Measurements from ENCODE around the gene RALGPS2. TPM values are rescaled to one million over a fixed set of nuclear protein-coding genes. Genes with fewer than 3 reads are reported as not detected.

RALGPS2 gene
- total and polyA plus RNA-seq, 2 donors (not counting 1 experiment from before 2014, with no cell fraction given) = 59.6 to 251 TPM

GRCh38 chr1:178964469-178965330 is 239.7 kb downstream of the RALGPS2 start:
- WGBS (ENCODE audit: insufficient coverage) = 96% methylated on average over 5 of the region's 8 CpGs
- Histone ChIP-seq H3K4me3 (ENCODE audit: control extremely low read depth in 1 of 5, extremely low read depth in 1 of 5, insufficient read depth in 1 of 5, low read depth in 2 of 5, low read length in 4 of 5) (no peak overlapping the region), H3K4me2 (replicated peaks; ENCODE audit: low read depth, low read length, poor library complexity, severe bottlenecking) (no peak overlapping the region), H3K79me2 (ENCODE audit: control insufficient read depth, insufficient read depth, low read length) (no peaks in the 10 kb centered on the region), H3K9me3 (ENCODE audit: control extremely low read depth in 1 of 3, control insufficient read depth in 2 of 3, insufficient read depth in 1 of 3, low read length in 2 of 3) (peaks cover 0 to 11% (median 0%) of the 10 kb centered on the region in 3 donors), H4K20me1 (ENCODE audit: control insufficient read depth, insufficient read depth, low read length, poor library complexity, severe bottlenecking) (no peaks in the 10 kb centered on the region), H3K27ac (ENCODE audit: low read length in 2 of 2) (no peak overlapping the region), H2AFZ (ENCODE audit: insufficient read depth, low read depth, low read length, poor library complexity, severe bottlenecking) (no peak overlapping the region), H3K4me1 (ENCODE audit: control insufficient read depth in 2 of 2, insufficient read depth in 2 of 2, low read length in 2 of 2) (no peaks in the 10 kb centered on the region), H3K9ac (ENCODE audit: low read length) (no peak overlapping the region), H3K36me3 (replicated peaks in 1 of 2; ENCODE audit: control extremely low read depth in 1 of 2, control insufficient read depth in 1 of 2, extremely low read depth in 1 of 2, insufficient read depth in 2 of 2, low read length in 1 of 2) (no peaks in the 10 kb centered on the region), H3K27me3 (replicated peaks in 1 of 4; ENCODE audit: control extremely low read depth in 1 of 4, control insufficient read depth in 3 of 4, insufficient read depth in 4 of 4, low read length in 3 of 4) (no peaks in the 10 kb centered on the region)
- no peak for TF ChIP-seq EZH2 (IDR thresholded peaks at IDR 0.05; ENCODE audit: borderline replicate concordance, insufficient read depth, low read depth, low read length, poor library complexity, severe bottlenecking)
- TF ChIP-seq CTCF (IDR thresholded peaks at IDR 0.05) = no peak
- Mint-ChIP-seq H3K4me3 (no peak overlapping the region), H3K4me1 (no peaks in the 10 kb centered on the region), H3K27ac (no peak overlapping the region), H3K9me3 (ENCODE audit: insufficient read depth) (peaks cover 2% of the 10 kb centered on the region), H3K27me3 (peaks cover 2% of the 10 kb centered on the region)
- CTCF ChIA-PET = interaction anchor here (1.2 kb wide), 1 partner anchor 39 kb away, joined by 3 read pairs; no protein-coding TSS in a partner anchor
- no peak for DNase-seq
- POLR2A ChIA-PET = no interaction called here
- intact Hi-C loops (cut with micrococcal nuclease) = no loop called here
- ATAC-seq (ENCODE audit: low read depth) = no peak

GRCh38 chr1:178966312-178966711 is 241.3 kb downstream of the RALGPS2 start:
- H3K4me2 ChIP-seq (replicated peaks; ENCODE audit: low read depth, low read length, poor library complexity, severe bottlenecking) = no peak overlapping the region
- intact Hi-C loops (cut with micrococcal nuclease) = no loop called here
- CTCF ChIA-PET = no interaction called here

More at GRCh38 chr1:178966312-178966711, 241.3 kb downstream of the RALGPS2 start:
- no peak overlapping the region for H3K9ac ChIP-seq (ENCODE audit: low read length)
- no peak overlapping the region for H3K4me3 ChIP-seq (ENCODE audit: control extremely low read depth in 1 of 5, extremely low read depth in 1 of 5, insufficient read depth in 1 of 5, low read depth in 2 of 5, low read length in 4 of 5)
- ATAC-seq (ENCODE audit: low read depth) = no peak
- DNase-seq = no peak
- peaks cover 2% of the 10 kb centered on the region for H3K27me3 Mint-ChIP-seq
- POLR2A ChIA-PET = no interaction called here
- H3K27ac Mint-ChIP-seq = no peak overlapping the region
- H3K79me2 ChIP-seq (ENCODE audit: control insufficient read depth, insufficient read depth, low read length) = no peaks in the 10 kb centered on the region
- TF ChIP-seq EZH2 (IDR thresholded peaks at IDR 0.05; ENCODE audit: borderline replicate concordance, insufficient read depth, low read depth, low read length, poor library complexity, severe bottlenecking) (no peak), CTCF (IDR thresholded peaks at IDR 0.05) (no peak)
- no peak overlapping the region for H3K4me3 Mint-ChIP-seq
- peaks cover 2% of the 10 kb centered on the region for H3K9me3 Mint-ChIP-seq (ENCODE audit: insufficient read depth)
- peaks cover 0 to 6% (median 0%) of the 10 kb centered on the region in 3 donors for H3K9me3 ChIP-seq (ENCODE audit: control extremely low read depth in 1 of 3, control insufficient read depth in 2 of 3, insufficient read depth in 1 of 3, low read length in 2 of 3)
- H3K27me3 ChIP-seq (replicated peaks in 1 of 4; ENCODE audit: control extremely low read depth in 1 of 4, control insufficient read depth in 3 of 4, insufficient read depth in 4 of 4, low read length in 3 of 4) = peaks cover 0 to 3% (median 0%) of the 10 kb centered on the region in 4 experiments
- H3K4me1 ChIP-seq (ENCODE audit: control insufficient read depth in 2 of 2, insufficient read depth in 2 of 2, low read length in 2 of 2) = no peaks in the 10 kb centered on the region
- no peak overlapping the region for H2AFZ ChIP-seq (ENCODE audit: insufficient read depth, low read depth, low read length, poor library complexity, severe bottlenecking)
- H3K27ac ChIP-seq (ENCODE audit: low read length in 2 of 2) = no peak overlapping the region
- no peaks in the 10 kb centered on the region for H3K4me1 Mint-ChIP-seq
- no peaks in the 10 kb centered on the region for H4K20me1 ChIP-seq (ENCODE audit: control insufficient read depth, insufficient read depth, low read length, poor library complexity, severe bottlenecking)
- no peaks in the 10 kb centered on the region for H3K36me3 ChIP-seq (replicated peaks in 1 of 2; ENCODE audit: control extremely low read depth in 1 of 2, control insufficient read depth in 1 of 2, extremely low read depth in 1 of 2, insufficient read depth in 2 of 2, low read length in 1 of 2)

Data from B cell (primary cell).